Fibroblast of lung (primary cell): ENCODE data around the gene CHN1.

Source experiments
- EZH2 ChIP-seq: IDR thresholded peaks from 2 replicates; pipeline ENCODE4 v1.5.1; 2012; ENCODE audit warnings: low read length, control low read depth, mild to moderate bottlenecking; ENCODE audit errors: missing control alignments
- TF ChIP-seq, protein P1 (sequence below), 2 donors: IDR thresholded peaks in 1 of 2; conservative IDR thresholded peaks in 1 of 2; 1 replicate in 1 of 2; 2 replicates in 1 of 2; pipeline ENCODE4 v1.5.1; 2011 to 2012; ENCODE audit warnings: low read length in 2 of 2, control low read depth in 1 of 2, inconsistent platforms in 1 of 2, low read depth in 1 of 2, mild to moderate bottlenecking in 1 of 2

DNA sequence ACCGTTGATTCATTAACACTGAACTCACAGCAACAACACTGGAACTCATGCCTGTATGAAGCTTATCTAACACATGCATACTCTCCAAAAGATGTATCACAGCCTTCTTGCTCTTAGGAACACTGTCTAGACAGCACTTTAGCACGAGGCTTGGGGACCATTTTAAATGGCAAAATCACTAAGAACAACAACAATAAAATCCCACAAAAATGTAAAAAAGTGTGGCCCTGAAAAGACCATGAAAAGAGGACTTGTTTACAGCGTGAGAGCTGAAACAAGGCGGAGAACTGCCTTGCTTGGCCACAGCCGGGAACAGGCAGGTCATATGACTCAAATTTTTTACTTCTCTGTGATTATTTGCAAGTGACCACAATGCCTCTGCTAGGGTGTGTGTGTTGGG is 48.1 kb downstream of the CHN1 start:
- TF ChIP-seq, protein P1, sequence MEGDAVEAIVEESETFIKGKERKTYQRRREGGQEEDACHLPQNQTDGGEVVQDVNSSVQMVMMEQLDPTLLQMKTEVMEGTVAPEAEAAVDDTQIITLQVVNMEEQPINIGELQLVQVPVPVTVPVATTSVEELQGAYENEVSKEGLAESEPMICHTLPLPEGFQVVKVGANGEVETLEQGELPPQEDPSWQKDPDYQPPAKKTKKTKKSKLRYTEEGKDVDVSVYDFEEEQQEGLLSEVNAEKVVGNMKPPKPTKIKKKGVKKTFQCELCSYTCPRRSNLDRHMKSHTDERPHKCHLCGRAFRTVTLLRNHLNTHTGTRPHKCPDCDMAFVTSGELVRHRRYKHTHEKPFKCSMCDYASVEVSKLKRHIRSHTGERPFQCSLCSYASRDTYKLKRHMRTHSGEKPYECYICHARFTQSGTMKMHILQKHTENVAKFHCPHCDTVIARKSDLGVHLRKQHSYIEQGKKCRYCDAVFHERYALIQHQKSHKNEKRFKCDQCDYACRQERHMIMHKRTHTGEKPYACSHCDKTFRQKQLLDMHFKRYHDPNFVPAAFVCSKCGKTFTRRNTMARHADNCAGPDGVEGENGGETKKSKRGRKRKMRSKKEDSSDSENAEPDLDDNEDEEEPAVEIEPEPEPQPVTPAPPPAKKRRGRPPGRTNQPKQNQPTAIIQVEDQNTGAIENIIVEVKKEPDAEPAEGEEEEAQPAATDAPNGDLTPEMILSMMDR (conservative IDR thresholded peaks at IDR 0.05 in 1 of 2, IDR thresholded peaks at IDR 0.05 in 1 of 2; ENCODE audit: low read depth in 1 of 2, low read length in 2 of 2), result no peak
- TF ChIP-seq EZH2, result no peak
